Suprapubic skin (tissue), 4 donors: ENCODE data around the gene ASTN2. TPM values are rescaled to one million over a fixed set of nuclear protein-coding genes. Genes with fewer than 3 reads are reported as not detected.

Experiments used
- DNase-seq, 2 donors: peaks; one replicate each; pipeline ENCODE4 v3.0.0-alpha.2; 2019; ENCODE audit warnings: low spot score in 2 of 2
- H3K27ac ChIP-seq: fragments of 200-600 bp; sonication (generic); one replicate; pipeline ENCODE4 v1.5.1; 2019
- H3K27me3 ChIP-seq: fragments of 200-600 bp; sonication (generic); one replicate; pipeline ENCODE4 v1.5.1; 2019
- H3K36me3 ChIP-seq: fragments of 200-600 bp; sonication (generic); one replicate; pipeline ENCODE4 v1.5.1; 2019
- H3K4me1 ChIP-seq: fragments of 200-600 bp; sonication (generic); one replicate; pipeline ENCODE4 v1.5.1; 2019
- H3K4me3 ChIP-seq: fragments of 200-600 bp; sonication (generic); one replicate; pipeline ENCODE4 v1.5.1; 2019; ENCODE audit warnings: mild to moderate bottlenecking
- H3K9me3 ChIP-seq: fragments of 200-600 bp; sonication (generic); one replicate; pipeline ENCODE4 v1.5.1; 2019
- CTCF ChIP-seq, 2 donors: fragments of 200-600 bp in 1 of 2; fragments of 450-650 bp in 1 of 2; sonication (generic) in 1 of 2; IDR thresholded peaks; one replicate each; pipeline ENCODE4 v1.5.1; 2016 to 2019; ENCODE audit warnings: antibody characterized with exemption in 2 of 2, mild to moderate bottlenecking in 1 of 2, moderate library complexity in 1 of 2
- EP300 ChIP-seq: sonication (generic); formaldehyde crosslinking; IDR thresholded peaks from one replicate; pipeline ENCODE4 v1.6.1; 2017; ENCODE audit warnings: antibody characterized with exemption
- POLR2A ChIP-seq, 2 donors: fragments of 450-650 bp; IDR thresholded peaks; one replicate each; pipeline ENCODE4 v1.6.1; 2017; ENCODE audit warnings: antibody characterized with exemption in 2 of 2, mild to moderate bottlenecking in 2 of 2, moderate library complexity in 2 of 2
- POLR2AphosphoS5 ChIP-seq, 3 donors: sonication (generic); formaldehyde crosslinking; IDR thresholded peaks; one replicate each; pipeline ENCODE4 v1.6.1; 2017; ENCODE audit warnings: antibody characterized with exemption in 3 of 3
- WGBS: methylation state at CpG from one replicate; pipeline ENCODE4 v1.1.5; 2018; 5-methylcytosine and 5-hydroxymethylcytosine counted together
- total RNA-seq, 4 donors: library from RNA; depleted of rRNA; stranded (reverse); fragments of >200 nt; gene quantifications; one replicate each; pipeline ENCODE4 v1.1.0, GENCODE V29; 2016

Gene ASTN2
- total RNA-seq, 4 donors from 2014 or later = 2.0 to 6.9 (median 3.8) TPM

- H3K4me1 ChIP-seq = no peaks in the 10 kb centered on the region
- 84% methylated on average over 4 of the region's 4 CpGs for WGBS
- no peak for DNase-seq
- no peaks in the 10 kb centered on the region for H3K36me3 ChIP-seq
- H3K27me3 ChIP-seq = no peaks in the 10 kb centered on the region
- H3K4me3 ChIP-seq = no peak overlapping the region
- no peaks in the 10 kb centered on the region for H3K9me3 ChIP-seq
- TF ChIP-seq EP300 (no peak), POLR2A (IDR thresholded peaks at IDR 0.05) (no peak), POLR2AphosphoS5 (IDR thresholded peaks at IDR 0.05) (no peak), CTCF (IDR thresholded peaks at IDR 0.05) (no peak)
- H3K27ac ChIP-seq = no peak overlapping the region
Measured at GRCh38 chr9:116944714-116945534, 469.9 kb downstream of the ASTN2 start.

DNA sequence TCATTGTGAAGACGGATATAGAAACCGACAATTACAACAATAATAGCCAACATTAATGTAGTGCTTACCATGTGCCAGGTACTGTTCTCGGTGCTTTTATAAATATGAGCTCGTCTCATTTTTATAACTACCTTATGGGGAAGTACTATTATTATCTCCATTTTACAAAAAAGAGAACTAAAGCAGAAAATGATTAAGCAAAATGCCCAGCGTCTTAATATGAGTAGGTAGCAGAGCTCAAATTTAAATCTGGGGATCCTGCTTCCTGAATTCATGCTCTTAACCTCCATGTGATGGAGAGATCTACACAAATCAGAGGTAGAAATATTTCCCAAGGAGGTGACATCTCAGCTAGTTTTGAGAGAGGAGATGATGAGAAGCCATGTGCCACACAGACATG, 470.9 kb downstream of the ASTN2 start:
- 81% methylated on average over 5 of the region's 5 CpGs for WGBS
- no peak overlapping the region for H3K4me3 ChIP-seq
- no peaks in the 10 kb centered on the region for H3K9me3 ChIP-seq
- no peak overlapping the region for H3K27ac ChIP-seq
- H3K27me3 ChIP-seq = no peaks in the 10 kb centered on the region
- H3K4me1 ChIP-seq = no peaks in the 10 kb centered on the region
- no peaks in the 10 kb centered on the region for H3K36me3 ChIP-seq
- TF ChIP-seq POLR2AphosphoS5 (IDR thresholded peaks at IDR 0.05) (no peak), CTCF (IDR thresholded peaks at IDR 0.05) (no peak), POLR2A (IDR thresholded peaks at IDR 0.05) (no peak), EP300 (no peak)
- no peak for DNase-seq

- 87% methylated on average over 3 of the region's 3 CpGs for WGBS
- DNase-seq = no peak
- Histone ChIP-seq H3K9me3 (no peaks in the 10 kb centered on the region), H3K4me3 (no peak overlapping the region), H3K27me3 (no peaks in the 10 kb centered on the region), H3K36me3 (no peaks in the 10 kb centered on the region), H3K27ac (no peak overlapping the region), H3K4me1 (no peaks in the 10 kb centered on the region)
- TF ChIP-seq POLR2AphosphoS5 (IDR thresholded peaks at IDR 0.05) = no peak
- no peak for TF ChIP-seq POLR2A (IDR thresholded peaks at IDR 0.05)
- TF ChIP-seq EP300 = no peak
- no peak for TF ChIP-seq CTCF (IDR thresholded peaks at IDR 0.05)
Measured at GRCh38 chr9:116942593-116943061, 472.2 kb downstream of the ASTN2 start.

GRCh38 chr9:116941266-116941665, 473.6 kb downstream of the ASTN2 start:
- Histone ChIP-seq H3K27me3 (no peaks in the 10 kb centered on the region), H3K9me3 (no peaks in the 10 kb centered on the region), H3K36me3 (no peaks in the 10 kb centered on the region), H3K27ac (no peak overlapping the region), H3K4me1 (no peaks in the 10 kb centered on the region), H3K4me3 (no peak overlapping the region)
- TF ChIP-seq POLR2A (IDR thresholded peaks at IDR 0.05) (no peak), EP300 (no peak), CTCF (IDR thresholded peaks at IDR 0.05) (no peak), POLR2AphosphoS5 (IDR thresholded peaks at IDR 0.05) (no peak)
- no peak for DNase-seq

GRCh38 chr9:116940614-116941215, 474.1 kb downstream of the ASTN2 start:
- TF ChIP-seq POLR2AphosphoS5 (IDR thresholded peaks at IDR 0.05) = no peak
- no peak for TF ChIP-seq CTCF (IDR thresholded peaks at IDR 0.05)
- no peak for TF ChIP-seq POLR2A (IDR thresholded peaks at IDR 0.05)
- no peak for TF ChIP-seq EP300
- no peaks in the 10 kb centered on the region for H3K27me3 ChIP-seq

More at GRCh38 chr9:116940614-116941215, 474.1 kb downstream of the ASTN2 start:
- no peak overlapping the region for H3K4me3 ChIP-seq
- WGBS = 96% methylated on average over 4 of the region's 4 CpGs
- no peak overlapping the region for H3K27ac ChIP-seq
- H3K9me3 ChIP-seq = no peaks in the 10 kb centered on the region
- no peaks in the 10 kb centered on the region for H3K4me1 ChIP-seq
- no peaks in the 10 kb centered on the region for H3K36me3 ChIP-seq
- DNase-seq = no peak
